ENCODE results near the gene LMF1. TPM values are rescaled to one million over a fixed set of nuclear protein-coding genes. Genes with fewer than 3 reads are reported as not detected.
"Not testable (repeated sequence)": the region's sequence is repeated elsewhere in the genome, so short reads cannot be mapped to it uniquely, and the experiment has no call there.

The LMF1 gene
- total RNA-seq, 1 donor: 29.4 TPM

GRCh38 chr16:860891-861290, 109.9 kb downstream of the LMF1 start:
- no peak overlapping the region for H3K4me3 ChIP-seq (ENCODE audit: low read depth, low read length)
- no peak for DNase-seq (ENCODE audit: low read depth)
- no peak for TF ChIP-seq CTCF (IDR thresholded peaks at IDR 0.05; ENCODE audit: insufficient read depth, low read length)

GRCh38 chr16:858971-859370, 111.8 kb downstream of the LMF1 start:
- not testable (repeated sequence) for DNase-seq (ENCODE audit: low read depth); H3K4me3 ChIP-seq (ENCODE audit: low read depth, low read length)

- H3K4me3 ChIP-seq (ENCODE audit: low read depth, low read length); DNase-seq (ENCODE audit: low read depth): not testable (repeated sequence)
These were observed 112.3 kb downstream of the LMF1 start for GRCh38 chr16:858441-858840.

GRCh38 chr16:856811-857210, 114.0 kb downstream of the LMF1 start:
- DNase-seq (ENCODE audit: low read depth): no peak
- no peak for TF ChIP-seq CTCF (IDR thresholded peaks at IDR 0.05; ENCODE audit: insufficient read depth, low read length)
- H3K4me3 ChIP-seq (ENCODE audit: low read depth, low read length): no peak overlapping the region

GRCh38 chr16:856101-856500, 114.7 kb downstream of the LMF1 start:
- TF ChIP-seq CTCF (IDR thresholded peaks at IDR 0.05; ENCODE audit: insufficient read depth, low read length): no peak
- no peak for DNase-seq (ENCODE audit: low read depth)
- H3K4me3 ChIP-seq (ENCODE audit: low read depth, low read length): no peak overlapping the region

GRCh38 chr16:855471-855870, 115.3 kb downstream of the LMF1 start:
- no peak overlapping the region for H3K4me3 ChIP-seq (ENCODE audit: low read depth, low read length)
- TF ChIP-seq CTCF (IDR thresholded peaks at IDR 0.05; ENCODE audit: insufficient read depth, low read length): no peak
- no peak for DNase-seq (ENCODE audit: low read depth)

- H3K4me3 ChIP-seq (ENCODE audit: low read depth, low read length): no peak overlapping the region
- no peak for DNase-seq (ENCODE audit: low read depth)
- no peak for TF ChIP-seq CTCF (IDR thresholded peaks at IDR 0.05; ENCODE audit: insufficient read depth, low read length)
These were observed 115.9 kb downstream of the LMF1 start for GRCh38 chr16:854808-855410.

GRCh38 chr16:853981-854807, 116.6 kb downstream of the LMF1 start:
- H3K4me3 ChIP-seq (ENCODE audit: low read depth, low read length): no peak overlapping the region
- TF ChIP-seq CTCF (IDR thresholded peaks at IDR 0.05; ENCODE audit: insufficient read depth, low read length): no peak
- no peak for DNase-seq (ENCODE audit: low read depth)
